ENCODE measurements around the gene CLDN24.
A peak's percentile ranks its signal among the peaks of the same experiment; 100 is the strongest.

Gene CLDN24

GRCh38 chr4:183322326-183322725, at the start of gene CLDN24:
TSS of gene CLDN24 (minus strand) at chr4:183322426. CDS start at chr4:183322426, 0 bp downstream.
- no peak for DNase-seq (ENCODE audit: low spot score)

GRCh38 chr4:183370786-183371185, 48.6 kb upstream of the CLDN24 start:
- no peak for DNase-seq (ENCODE audit: low spot score)

GRCh38 chr4:183369073-183369472, 46.8 kb upstream of the CLDN24 start:
- DNase-seq (ENCODE audit: low spot score): no peak

GRCh38 chr4:183366206-183366835, 44.1 kb upstream of the CLDN24 start:
- DNase-seq (ENCODE audit: low spot score): no peak

- no peak for DNase-seq (ENCODE audit: low spot score)
Observed at GRCh38 chr4:183364025-183364424, 41.8 kb upstream of the CLDN24 start.

- peak; percentile 2 for DNase-seq (ENCODE audit: low spot score)
Observed at GRCh38 chr4:183362916-183363542, 40.8 kb upstream of the CLDN24 start.

- no peak for DNase-seq (ENCODE audit: low spot score)
Observed at GRCh38 chr4:183362036-183362435, 39.8 kb upstream of the CLDN24 start.

GRCh38 chr4:183360161-183360919, 38.1 kb upstream of the CLDN24 start:
- no peak for DNase-seq (ENCODE audit: low spot score)

- DNase-seq (ENCODE audit: low spot score): no peak
Observed at GRCh38 chr4:183358215-183358755, 36.1 kb upstream of the CLDN24 start.

- DNase-seq (ENCODE audit: low spot score): no peak
Observed at GRCh38 chr4:183356931-183357675, 34.9 kb upstream of the CLDN24 start.

- DNase-seq (ENCODE audit: low spot score): no peak
Observed at GRCh38 chr4:183356173-183356830, 34.1 kb upstream of the CLDN24 start.

GRCh38 chr4:183355405-183355804, 33.2 kb upstream of the CLDN24 start:
- peak; percentile 6 for DNase-seq (ENCODE audit: low spot score)

GRCh38 chr4:183354219-183354618, 32.0 kb upstream of the CLDN24 start:
- DNase-seq (ENCODE audit: low spot score): no peak

- DNase-seq (ENCODE audit: low spot score): no peak
Observed at GRCh38 chr4:183353557-183353956, 31.3 kb upstream of the CLDN24 start.

GRCh38 chr4:183352546-183352945, 30.3 kb upstream of the CLDN24 start:
- DNase-seq (ENCODE audit: low spot score): no peak

GRCh38 chr4:183350317-183351071, 28.3 kb upstream of the CLDN24 start:
- no peak for DNase-seq (ENCODE audit: low spot score)

- no peak for DNase-seq (ENCODE audit: low spot score)
Observed at GRCh38 chr4:183349673-183350072, 27.4 kb upstream of the CLDN24 start.

GRCh38 chr4:183348706-183349659, 26.8 kb upstream of the CLDN24 start:
- DNase-seq (ENCODE audit: low spot score): peak; percentile 9

- no peak for DNase-seq (ENCODE audit: low spot score)
Observed at GRCh38 chr4:183348136-183348535, 25.9 kb upstream of the CLDN24 start.

GRCh38 chr4:183347566-183347965, 25.3 kb upstream of the CLDN24 start:
- no peak for DNase-seq (ENCODE audit: low spot score)

All from SW480 (cell line).